ENCODE measurements around the gene TRIM46. TPM values are rescaled to one million over a fixed set of nuclear protein-coding genes. Genes with fewer than 3 reads are reported as not detected.
"Not testable (repeated sequence)": the region's sequence is repeated elsewhere in the genome, so short reads cannot be mapped to it uniquely, and the experiment has no call there.

Gene TRIM46
- total and polyA plus RNA-seq, 2 experiments from 2014 or later: 2.1 to 3.4 TPM

GRCh38 chr1:155218854-155219591 lies 45.4 kb downstream of the TRIM46 start:
- DNase-seq: peak; percentile 79
- in situ Hi-C loops (cut with MboI): no loop called here

GRCh38 chr1:155219592-155220031 lies 46.0 kb downstream of the TRIM46 start:
- no peaks in the 10 kb centered on the region for H3K27me3 ChIP-seq (replicated peaks; ENCODE audit: insufficient read depth)
- H3K79me2 ChIP-seq (ENCODE audit: insufficient read depth): peaks cover 15% of the 10 kb centered on the region
- H3K9ac ChIP-seq: no peak overlapping the region; the same call in 1 of the 2 replicates
- H3K9me3 ChIP-seq (ENCODE audit: low read depth): no peaks in the 10 kb centered on the region
- 0 out of 2 replicates have a peak overlapping the region, but pooled peaks have one; percentile 9 for H3K27ac ChIP-seq
- 0% methylated on average over 1 of the region's 1 CpG for WGBS, 2 experiments (ENCODE audit: low coverage in 1 of 2, low lambda C conversion rate in 2 of 2, missing lambda C conversion rate in 2 of 2)
- DNase-seq: no peak
- no peaks in the 10 kb centered on the region for H3K36me3 ChIP-seq (ENCODE audit: low read depth)
- peaks cover 7% of the 10 kb centered on the region for H3K4me1 ChIP-seq (ENCODE audit: insufficient read depth)
- peak overlapping the region; percentile 86 for H2AFZ ChIP-seq
- H3K4me2 ChIP-seq (ENCODE audit: unreplicated experiment): no peak overlapping the region
- in situ Hi-C loops (cut with MboI): no loop called here
- TF ChIP-seq EZH2 (IDR thresholded peaks at IDR 0.05; ENCODE audit: insufficient read depth, poor library complexity, severe bottlenecking) (no peak), EZH2phosphoT487 (IDR thresholded peaks at IDR 0.05; ENCODE audit: insufficient read depth, low read depth) (no peak)
- H3F3A ChIP-seq (ENCODE audit: insufficient read depth): peaks cover 17% of the 10 kb centered on the region
- H4K20me1 ChIP-seq (ENCODE audit: insufficient read depth): no peaks in the 10 kb centered on the region
- no peak overlapping the region for H3K4me3 ChIP-seq
- no peaks in the 10 kb centered on the region for H3K9me2 ChIP-seq (ENCODE audit: insufficient read depth)

More at GRCh38 chr1:155218854-155219591, 45.4 kb downstream of the TRIM46 start:
- H2AFZ ChIP-seq: peak overlapping the region; percentile 86
- H3K79me2 ChIP-seq (ENCODE audit: insufficient read depth): peaks cover 12% of the 10 kb centered on the region
- H3K4me3 ChIP-seq: peak overlapping the region; percentile 43
- peak overlapping the region; percentile 72 for H3K4me2 ChIP-seq (ENCODE audit: unreplicated experiment)
- WGBS, 2 experiments (ENCODE audit: low coverage in 1 of 2, low lambda C conversion rate in 2 of 2, missing lambda C conversion rate in 2 of 2): 18 to 21% methylated on average over 7 of the region's 7 CpGs
- peak overlapping the region; percentile 66 for H3K9ac ChIP-seq
- 0 out of 2 replicates have a peak overlapping the region, but pooled peaks have one; percentile 9 for H3K27ac ChIP-seq
- H3F3A ChIP-seq (ENCODE audit: insufficient read depth): peaks cover 11% of the 10 kb centered on the region
- H3K9me2 ChIP-seq (ENCODE audit: insufficient read depth): no peaks in the 10 kb centered on the region
- H4K20me1 ChIP-seq (ENCODE audit: insufficient read depth): no peaks in the 10 kb centered on the region
- TF ChIP-seq EZH2phosphoT487 (IDR thresholded peaks at IDR 0.05; ENCODE audit: insufficient read depth, low read depth): no peak
- no peak for TF ChIP-seq EZH2 (IDR thresholded peaks at IDR 0.05; ENCODE audit: insufficient read depth, poor library complexity, severe bottlenecking)
- H3K36me3 ChIP-seq (ENCODE audit: low read depth): no peaks in the 10 kb centered on the region
- no peaks in the 10 kb centered on the region for H3K27me3 ChIP-seq (replicated peaks; ENCODE audit: insufficient read depth)
- H3K4me1 ChIP-seq (ENCODE audit: insufficient read depth): peaks cover 2% of the 10 kb centered on the region; the same call in 1 of the 2 replicates
- no peaks in the 10 kb centered on the region for H3K9me3 ChIP-seq (ENCODE audit: low read depth)

- H3K36me3 ChIP-seq (ENCODE audit: low read depth); H3K9ac ChIP-seq; H3K4me2 ChIP-seq (ENCODE audit: unreplicated experiment); H3K27me3 ChIP-seq (replicated peaks; ENCODE audit: insufficient read depth); H3K4me3 ChIP-seq; DNase-seq; in situ Hi-C loops (cut with MboI); H4K20me1 ChIP-seq (ENCODE audit: insufficient read depth); H3K9me2 ChIP-seq (ENCODE audit: insufficient read depth); H3K9me3 ChIP-seq (ENCODE audit: low read depth): not testable (repeated sequence)
- Histone ChIP-seq H3K79me2 (ENCODE audit: insufficient read depth) (peaks cover 15% of the 10 kb centered on the region), H3F3A (ENCODE audit: insufficient read depth) (peaks cover 22% of the 10 kb centered on the region), H3K4me1 (ENCODE audit: insufficient read depth) (peaks cover 14% of the 10 kb centered on the region), H2AFZ (peak overlapping the region; percentile 86), H3K27ac (peak overlapping the region; percentile 1; the same call in 1 of the 2 replicates)
- 90 to 93% methylated on average over 10 of the region's 10 CpGs for WGBS, 2 experiments (ENCODE audit: low coverage in 1 of 2, low lambda C conversion rate in 2 of 2, missing lambda C conversion rate in 2 of 2)
These were observed 46.7 kb downstream of the TRIM46 start for GRCh38 chr1:155220211-155220965.

- Histone ChIP-seq H3K27me3 (replicated peaks; ENCODE audit: insufficient read depth) (no peaks in the 10 kb centered on the region), H3K9me2 (ENCODE audit: insufficient read depth) (no peaks in the 10 kb centered on the region), H2AFZ (no peak overlapping the region), H3F3A (ENCODE audit: insufficient read depth) (peaks cover 39% of the 10 kb centered on the region), H3K4me3 (no peak overlapping the region), H3K27ac (no peak overlapping the region), H3K4me1 (ENCODE audit: insufficient read depth) (peaks cover 29% of the 10 kb centered on the region), H3K9ac (no peak overlapping the region), H3K9me3 (ENCODE audit: low read depth) (no peaks in the 10 kb centered on the region), H3K79me2 (ENCODE audit: insufficient read depth) (peaks cover 29% of the 10 kb centered on the region), H4K20me1 (ENCODE audit: insufficient read depth) (no peaks in the 10 kb centered on the region), H3K4me2 (ENCODE audit: unreplicated experiment) (no peak overlapping the region), H3K36me3 (ENCODE audit: low read depth) (no peaks in the 10 kb centered on the region)
- WGBS, 2 experiments (ENCODE audit: low coverage in 1 of 2, low lambda C conversion rate in 2 of 2, missing lambda C conversion rate in 2 of 2): 91 to 93% methylated on average over 7 of the region's 7 CpGs
- in situ Hi-C loops (cut with MboI): no loop called here
- no peak for DNase-seq
- no peak for TF ChIP-seq EZH2 (IDR thresholded peaks at IDR 0.05; ENCODE audit: insufficient read depth, poor library complexity, severe bottlenecking)
- TF ChIP-seq EZH2phosphoT487 (IDR thresholded peaks at IDR 0.05; ENCODE audit: insufficient read depth, low read depth): no peak
These were observed 49.4 kb downstream of the TRIM46 start for GRCh38 chr1:155223047-155223446.

GRCh38 chr1:155225404-155225759 lies 51.7 kb downstream of the TRIM46 start:
- Histone ChIP-seq H3K4me3 (peak overlapping the region; percentile 91; the same call in 1 of the 2 replicates), H3K4me1 (ENCODE audit: insufficient read depth) (peaks cover 30% of the 10 kb centered on the region), H3K79me2 (ENCODE audit: insufficient read depth) (peaks cover 29% of the 10 kb centered on the region), H3K27ac (peak overlapping the region; percentile 84), H3K4me2 (ENCODE audit: unreplicated experiment) (peak overlapping the region; percentile 93), H3F3A (ENCODE audit: insufficient read depth) (peaks cover 31% of the 10 kb centered on the region), H3K9ac (peak overlapping the region; percentile 89; the same call in 1 of the 2 replicates)
- H3K9me2 ChIP-seq (ENCODE audit: insufficient read depth); H3K36me3 ChIP-seq (ENCODE audit: low read depth); in situ Hi-C loops (cut with MboI); H4K20me1 ChIP-seq (ENCODE audit: insufficient read depth); DNase-seq; H2AFZ ChIP-seq; H3K9me3 ChIP-seq (ENCODE audit: low read depth); H3K27me3 ChIP-seq (replicated peaks; ENCODE audit: insufficient read depth): not testable (repeated sequence)
- WGBS, 2 experiments (ENCODE audit: low coverage in 1 of 2, low lambda C conversion rate in 2 of 2, missing lambda C conversion rate in 2 of 2): 93 to 98% methylated on average over 8 of the region's 8 CpGs

All from GM23248 (cell line).